GM08714 (cell line): ENCODE results near the gene ABCG1.

Source experiments
- H3K4me3 ChIP-seq: fragments of 200-500 bp; sonication (Bioruptor generic); 2 replicates; pipeline ENCODE4 v1.5.1; 2014; ENCODE audit warnings: mild to moderate bottlenecking, low read length, inconsistent platforms
- ZNF274 ChIP-seq: IDR thresholded peaks from 2 replicates; pipeline ENCODE4 v1.6.1; 2012; ENCODE audit warnings: mild to moderate bottlenecking, low read depth, low read length

The ABCG1 gene

GRCh38 chr21:42296501-42296900 lies 77.6 kb downstream of the ABCG1 start:
- TF ChIP-seq ZNF274: no peak
- no peak overlapping the region for H3K4me3 ChIP-seq

GRCh38 chr21:42297377-42297776 lies 78.4 kb downstream of the ABCG1 start:
- H3K4me3 ChIP-seq: no peak overlapping the region
- no peak for TF ChIP-seq ZNF274

- H3K4me3 ChIP-seq: no peak overlapping the region
- TF ChIP-seq ZNF274: no peak
Observed at GRCh38 chr21:42298237-42298636, 79.3 kb downstream of the ABCG1 start.

GRCh38 chr21:42298657-42299056 lies 79.7 kb downstream of the ABCG1 start:
- no peak for TF ChIP-seq ZNF274
- H3K4me3 ChIP-seq: no peak overlapping the region

GRCh38 chr21:42299324-42300044 lies 80.5 kb downstream of the ABCG1 start:
- TF ChIP-seq ZNF274: no peak
- no peak overlapping the region for H3K4me3 ChIP-seq

- no peak for TF ChIP-seq ZNF274
- no peak overlapping the region for H3K4me3 ChIP-seq
Observed at GRCh38 chr21:42300045-42300583, 81.2 kb downstream of the ABCG1 start.

GRCh38 chr21:42300956-42301355 lies 82.0 kb downstream of the ABCG1 start:
- no peak for TF ChIP-seq ZNF274

GRCh38 chr21:42301371-42302075 lies 82.6 kb downstream of the ABCG1 start:
- no peak overlapping the region for H3K4me3 ChIP-seq
- no peak for TF ChIP-seq ZNF274

More at GRCh38 chr21:42300956-42301355, 82.0 kb downstream of the ABCG1 start:
- no peak overlapping the region for H3K4me3 ChIP-seq

GRCh38 chr21:42302076-42302650 lies 83.2 kb downstream of the ABCG1 start:
- TF ChIP-seq ZNF274: no peak
- no peak overlapping the region for H3K4me3 ChIP-seq

GRCh38 chr21:42302794-42303193 lies 83.9 kb downstream of the ABCG1 start:
- TF ChIP-seq ZNF274: no peak
- no peak overlapping the region for H3K4me3 ChIP-seq

- no peak overlapping the region for H3K4me3 ChIP-seq
- no peak for TF ChIP-seq ZNF274
Observed at GRCh38 chr21:42303443-42303842, 84.5 kb downstream of the ABCG1 start.

GRCh38 chr21:42304556-42305454 lies 85.9 kb downstream of the ABCG1 start:
- H3K4me3 ChIP-seq: no peak overlapping the region
- TF ChIP-seq ZNF274: no peak

- H3K4me3 ChIP-seq: no peak overlapping the region
- TF ChIP-seq ZNF274: no peak
Observed at GRCh38 chr21:42305707-42306147, 86.8 kb downstream of the ABCG1 start.

GRCh38 chr21:42306366-42307035 lies 87.6 kb downstream of the ABCG1 start:
- no peak for TF ChIP-seq ZNF274
- H3K4me3 ChIP-seq: no peak overlapping the region
